Progenitor cell of endocrine pancreas (in vitro differentiated cells): ENCODE results near the gene G3BP1. TPM values are rescaled to one million over a fixed set of nuclear protein-coding genes. Genes with fewer than 3 reads are reported as not detected.

Experiments used
- DNase-seq: peaks from one replicate; pipeline ENCODE4 v3.0.0; 2021; ENCODE audit warnings: low spot score; ENCODE audit not compliant: unreplicated experiment
- H3K27ac Mint-ChIP-seq: 2 replicates; pipeline ENCODE4 v1.8.0; 2021; ENCODE audit warnings: mild to moderate bottlenecking, moderate library complexity, mixed read lengths
- H3K27me3 Mint-ChIP-seq: 2 replicates; pipeline ENCODE4 v1.8.0; 2021; ENCODE audit warnings: mixed read lengths
- H3K36me3 Mint-ChIP-seq: 2 replicates; pipeline ENCODE4 v1.8.0; 2022; ENCODE audit warnings: mixed read lengths; ENCODE audit not compliant: insufficient read depth
- H3K4me1 Mint-ChIP-seq: 2 replicates; pipeline ENCODE4 v1.8.0; 2021; ENCODE audit warnings: low read depth, mixed read lengths
- H3K4me3 Mint-ChIP-seq: 2 replicates; pipeline ENCODE4 v1.8.0; 2021; ENCODE audit warnings: low read depth, mild to moderate bottlenecking, moderate library complexity, mixed read lengths
- H3K9me3 Mint-ChIP-seq: 2 replicates; pipeline ENCODE4 v1.8.0; 2021; ENCODE audit warnings: low read depth, mixed read lengths
- CTCF ChIP-seq: fragments of 200-600 bp; sonication (generic); IDR thresholded peaks from one replicate; pipeline ENCODE4 v1.5.0; 2021; ENCODE audit warnings: antibody characterized with exemption, mild to moderate bottlenecking; ENCODE audit not compliant: unreplicated experiment
- total RNA-seq: library from RNA; stranded (reverse); gene quantifications from 2 replicates; pipeline ENCODE4 v1.2.1, GENCODE V29; 2021

Gene G3BP1
- total RNA-seq, 1 donor from 2014 or later, result 220 TPM

GRCh38 chr5:151808451-151809169 lies 36.9 kb downstream of the G3BP1 start:
- no peak overlapping the region for H3K4me3 Mint-ChIP-seq
- no peak overlapping the region for H3K27ac Mint-ChIP-seq
- H3K4me1 Mint-ChIP-seq, result peaks cover 5% of the 10 kb centered on the region
- no peaks in the 10 kb centered on the region for H3K9me3 Mint-ChIP-seq
- TF ChIP-seq CTCF, result no peak
- DNase-seq, result no peak
- H3K36me3 Mint-ChIP-seq, result peaks cover 45% of the 10 kb centered on the region
- no peaks in the 10 kb centered on the region for H3K27me3 Mint-ChIP-seq

- Mint-ChIP-seq H3K9me3 (no peaks in the 10 kb centered on the region), H3K4me3 (no peak overlapping the region), H3K27ac (no peak overlapping the region), H3K36me3 (peaks cover 41% of the 10 kb centered on the region), H3K27me3 (no peaks in the 10 kb centered on the region), H3K4me1 (peaks cover 7% of the 10 kb centered on the region)
- no peak for DNase-seq
- TF ChIP-seq CTCF, result no peak
Observed at GRCh38 chr5:151810449-151810848, 38.7 kb downstream of the G3BP1 start.

GRCh38 chr5:151810897-151811296 lies 39.1 kb downstream of the G3BP1 start:
- no peak for TF ChIP-seq CTCF
- peaks cover 39% of the 10 kb centered on the region for H3K36me3 Mint-ChIP-seq
- H3K27me3 Mint-ChIP-seq, result no peaks in the 10 kb centered on the region

GRCh38 chr5:151811593-151812321 lies 40.0 kb downstream of the G3BP1 start:
- no peaks in the 10 kb centered on the region for H3K27me3 Mint-ChIP-seq
- TF ChIP-seq CTCF, result no peak
- H3K4me3 Mint-ChIP-seq, result no peak overlapping the region
- H3K27ac Mint-ChIP-seq, result no peak overlapping the region
- no peaks in the 10 kb centered on the region for H3K9me3 Mint-ChIP-seq
- H3K4me1 Mint-ChIP-seq, result peaks cover 7% of the 10 kb centered on the region
- no peak for DNase-seq
- peaks cover 40% of the 10 kb centered on the region for H3K36me3 Mint-ChIP-seq

More at GRCh38 chr5:151810897-151811296, 39.1 kb downstream of the G3BP1 start:
- H3K9me3 Mint-ChIP-seq, result no peaks in the 10 kb centered on the region
- H3K4me1 Mint-ChIP-seq, result peaks cover 7% of the 10 kb centered on the region
- no peak for DNase-seq
- no peak overlapping the region for H3K27ac Mint-ChIP-seq
- no peak overlapping the region for H3K4me3 Mint-ChIP-seq

- no peaks in the 10 kb centered on the region for H3K9me3 Mint-ChIP-seq
- H3K4me1 Mint-ChIP-seq, result peaks cover 7% of the 10 kb centered on the region
- no peaks in the 10 kb centered on the region for H3K27me3 Mint-ChIP-seq
- peaks cover 40% of the 10 kb centered on the region for H3K36me3 Mint-ChIP-seq
- no peak overlapping the region for H3K27ac Mint-ChIP-seq
- TF ChIP-seq CTCF, result no peak
- DNase-seq, result no peak
- no peak overlapping the region for H3K4me3 Mint-ChIP-seq
Observed at GRCh38 chr5:151812757-151813309, 41.1 kb downstream of the G3BP1 start.
